GM23248 (cell line): ENCODE measurements around the gene POLDIP2. TPM values are rescaled to one million over a fixed set of nuclear protein-coding genes. Genes with fewer than 3 reads are reported as not detected.

ENCODE experiments used
- DNase-seq: peaks from one replicate; pipeline ENCODE4 v3.0.0-alpha.2; 2015
- H2AFZ ChIP-seq: fragments of 200-600 bp; sonication (generic); 2 replicates; pipeline ENCODE4 v1.6.1; 2016; ENCODE audit warnings: antibody characterized with exemption
- H3F3A ChIP-seq: fragments of 200-600 bp; sonication (generic); 2 replicates; pipeline ENCODE4 v1.6.1; 2016; ENCODE audit warnings: mild to moderate bottlenecking, antibody characterized with exemption, mixed run types; ENCODE audit not compliant: insufficient read depth
- H3K27ac ChIP-seq: fragments of 200-600 bp; sonication (generic); 2 replicates; pipeline ENCODE4 v1.5.1; 2016; ENCODE audit warnings: mild to moderate bottlenecking
- H3K27me3 ChIP-seq: fragments of 200-600 bp; sonication (generic); replicated peaks from 2 replicates; pipeline ENCODE4 v1.6.1; 2016; ENCODE audit warnings: mild to moderate bottlenecking; ENCODE audit not compliant: insufficient read depth
- H3K36me3 ChIP-seq: fragments of 200-600 bp; sonication (generic); 2 replicates; pipeline ENCODE4 v1.6.1; 2016; ENCODE audit warnings: low read depth, mild to moderate bottlenecking
- H3K4me1 ChIP-seq: fragments of 200-600 bp; sonication (generic); 2 replicates; pipeline ENCODE4 v1.6.1; 2016; ENCODE audit warnings: mild to moderate bottlenecking; ENCODE audit not compliant: insufficient read depth
- H3K4me2 ChIP-seq: fragments of 200-600 bp; sonication (generic); one replicate; pipeline ENCODE4 v1.6.1; 2016; ENCODE audit warnings: mild to moderate bottlenecking; ENCODE audit not compliant: unreplicated experiment
- H3K4me3 ChIP-seq: fragments of 200-600 bp; sonication (generic); 2 replicates; pipeline ENCODE4 v1.5.1; 2016; ENCODE audit warnings: mild to moderate bottlenecking
- H3K79me2 ChIP-seq: fragments of 200-600 bp; sonication (generic); 2 replicates; pipeline ENCODE4 v1.6.1; 2016; ENCODE audit warnings: mild to moderate bottlenecking; ENCODE audit not compliant: insufficient read depth
- H3K9ac ChIP-seq: fragments of 200-600 bp; sonication (generic); 2 replicates; pipeline ENCODE4 v1.6.1; 2016; ENCODE audit warnings: mild to moderate bottlenecking
- H3K9me2 ChIP-seq: fragments of 200-600 bp; sonication (generic); 2 replicates; pipeline ENCODE4 v1.6.1; 2016; ENCODE audit warnings: mixed run types, mild to moderate bottlenecking, moderate library complexity; ENCODE audit not compliant: insufficient read depth
- H3K9me3 ChIP-seq: fragments of 200-600 bp; sonication (generic); one replicate; pipeline ENCODE4 v1.6.1; 2017; ENCODE audit warnings: low read depth
- H4K20me1 ChIP-seq: fragments of 200-600 bp; sonication (generic); 2 replicates; pipeline ENCODE4 v1.6.0; 2016; ENCODE audit not compliant: insufficient read depth
- EZH2 ChIP-seq: fragments of 200-600 bp; sonication (generic); IDR thresholded peaks from 2 replicates; pipeline ENCODE4 v1.6.1; 2018; ENCODE audit warnings: antibody characterized with exemption, mild to moderate bottlenecking; ENCODE audit not compliant: insufficient read depth, poor library complexity, severe bottlenecking
- EZH2phosphoT487 ChIP-seq: fragments of 200-600 bp; sonication (generic); IDR thresholded peaks from 2 replicates; pipeline ENCODE4 v1.6.1; 2018; ENCODE audit warnings: antibody characterized with exemption, moderate library complexity, mild to moderate bottlenecking, low read depth; ENCODE audit not compliant: insufficient read depth
- WGBS, 2 experiments: methylation state at CpG; one replicate each; pipeline ENCODE4 v1.1.6; 2015 to 2017; ENCODE audit warnings: low lambda C conversion rate in 2 of 2, low coverage in 1 of 2; ENCODE audit errors: missing lambda C conversion rate in 2 of 2; 5-methylcytosine and 5-hydroxymethylcytosine counted together
- in situ Hi-C: fragments of 300-500 bp; cut with MboI; formaldehyde crosslinking; loops from 2 replicates; pipeline ENCODE4 v1.15.0; 2020
- polyA plus RNA-seq: library from polyadenylated mRNA; unstranded; fragments of >200 nt; fragmentation: Nextera tagmentation; extraction: Ambion mirVana; gene quantifications from 2 replicates; pipeline ENCODE4 v1.2.1, GENCODE V29; 2016
- total RNA-seq: library from RNA; depleted of rRNA; stranded (reverse); fragments of >200 nt; shearing (Covaris generic); gene quantifications from 2 replicates; pipeline ENCODE4 v1.2.3, GENCODE V29; 2014

Gene POLDIP2
- total and polyA plus RNA-seq, 2 experiments from 2014 or later = 92.7 to 105 TPM

DNA sequence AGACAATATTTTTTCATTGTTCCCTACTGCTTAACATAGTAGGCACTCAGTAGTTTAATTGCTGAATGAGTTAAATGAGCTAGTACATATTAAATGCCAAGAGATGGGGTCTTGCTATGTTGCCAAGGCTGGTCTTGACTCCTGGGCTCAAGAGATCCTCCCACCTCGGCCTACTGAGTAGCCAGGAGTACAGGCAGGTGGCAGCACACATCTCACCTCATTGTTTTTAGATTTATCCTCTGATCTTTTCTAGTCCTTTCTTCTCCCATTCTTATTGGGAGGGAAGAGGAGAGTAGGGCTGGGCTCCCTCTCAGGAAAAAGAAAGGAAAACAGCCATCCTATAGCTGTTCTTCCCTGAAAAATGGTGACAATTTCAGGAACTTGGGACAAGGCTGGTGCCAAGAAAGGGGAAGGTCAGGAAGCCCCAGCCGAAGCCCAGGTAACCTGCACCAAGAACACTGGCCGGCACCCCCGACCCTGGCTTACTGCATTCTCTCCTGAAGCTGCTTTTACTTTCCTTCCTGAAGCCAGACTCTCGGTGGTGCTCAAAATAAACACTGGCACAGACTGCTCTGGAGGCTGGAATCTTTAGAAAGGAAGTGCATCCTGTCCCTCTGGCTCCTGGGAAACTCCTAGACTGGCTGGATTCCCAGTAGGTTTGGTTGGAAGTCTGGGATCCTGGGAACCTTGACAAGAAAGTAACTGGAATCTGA, 19.1 kb downstream of the POLDIP2 start:
- Histone ChIP-seq H4K20me1 (no peaks in the 10 kb centered on the region; the same call in 1 of the 2 replicates), H3K4me2 (no peak overlapping the region), H3K27ac (peak overlapping the region; percentile 15; the same call in 1 of the 2 replicates), H3K79me2 (peaks cover 77% of the 10 kb centered on the region), H3K9ac (no peak overlapping the region), H3K27me3 (no peaks in the 10 kb centered on the region), H3F3A (peaks cover 21% of the 10 kb centered on the region), H3K9me3 (no peaks in the 10 kb centered on the region), H2AFZ (no peak overlapping the region), H3K9me2 (no peaks in the 10 kb centered on the region), H3K4me1 (peaks cover 34% of the 10 kb centered on the region), H3K4me3 (no peak overlapping the region), H3K36me3 (peaks cover 26% of the 10 kb centered on the region)
- in situ Hi-C loops = no loop called here
- DNase-seq = peak; percentile 31
- TF ChIP-seq EZH2 (no peak), EZH2phosphoT487 (no peak)
- 76 to 84% methylated on average over 5 of the region's 5 CpGs for WGBS, 2 experiments

DNA sequence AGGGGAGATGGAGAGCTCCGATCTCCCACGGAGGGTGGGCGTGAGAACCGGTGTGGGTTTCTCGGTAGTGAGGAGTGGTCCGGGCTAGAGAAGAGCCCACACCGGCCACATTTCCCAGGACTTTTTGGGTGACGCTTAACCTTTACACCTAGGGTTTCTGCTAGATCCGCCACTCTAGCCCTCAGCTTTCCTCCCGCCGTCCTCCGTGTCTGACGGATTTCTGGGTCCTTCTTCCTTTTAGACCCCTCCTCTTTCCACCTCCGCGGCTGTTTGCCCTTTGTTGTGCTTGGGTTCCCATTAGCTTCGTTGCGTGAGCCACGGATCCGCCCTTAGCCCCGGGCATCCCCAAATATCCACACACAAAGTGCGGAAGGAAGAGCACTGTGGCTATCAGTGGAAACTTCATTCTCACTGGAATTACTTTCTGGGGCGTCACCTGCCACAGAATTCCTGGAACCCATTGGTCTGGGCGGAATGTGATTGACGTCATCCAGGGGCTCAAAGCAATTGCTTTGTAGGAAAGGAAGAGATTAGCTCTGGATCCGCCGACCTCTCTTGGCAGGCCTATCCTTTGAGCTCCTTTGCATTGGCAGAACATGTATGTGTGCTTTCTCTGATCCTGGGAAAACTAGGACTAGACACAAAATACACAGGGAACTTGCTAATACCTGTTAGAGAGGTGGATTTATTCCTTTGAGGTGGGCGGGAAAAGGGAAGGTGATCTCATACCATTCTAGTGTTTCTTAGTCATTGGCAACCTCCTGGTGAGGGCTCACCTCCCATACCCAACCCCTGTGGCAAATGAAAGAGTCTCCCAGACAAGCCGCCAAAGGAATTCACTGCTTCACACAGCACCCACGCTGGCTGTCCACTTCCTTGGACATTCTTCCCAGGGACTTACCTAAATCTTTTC, 21.1 kb downstream of the POLDIP2 start:
- no peaks in the 10 kb centered on the region; the same call in 1 of the 2 replicates for H4K20me1 ChIP-seq
- peak; percentile 91 for DNase-seq
- H3F3A ChIP-seq = peaks cover 21% of the 10 kb centered on the region
- TF ChIP-seq EZH2phosphoT487 (no peak), EZH2 (no peak)
- peaks cover 41% of the 10 kb centered on the region for H3K4me1 ChIP-seq
- peaks cover 94% of the 10 kb centered on the region for H3K79me2 ChIP-seq
- peaks cover 6% of the 10 kb centered on the region; the same call in 1 of the 2 replicates for H3K36me3 ChIP-seq
- in situ Hi-C loops = no loop called here
- 3 to 5% methylated on average over 28 of the region's 29 CpGs for WGBS, 2 experiments
- H3K9me3 ChIP-seq = no peaks in the 10 kb centered on the region
- H3K4me3 ChIP-seq = peak overlapping the region; percentile 86
- H3K9me2 ChIP-seq = no peaks in the 10 kb centered on the region
- H3K27ac ChIP-seq = peak overlapping the region; percentile 97
- peak overlapping the region; percentile 55 for H2AFZ ChIP-seq
- no peaks in the 10 kb centered on the region for H3K27me3 ChIP-seq
- peak overlapping the region; percentile 73 for H3K4me2 ChIP-seq
- H3K9ac ChIP-seq = peak overlapping the region; percentile 97

DNA sequence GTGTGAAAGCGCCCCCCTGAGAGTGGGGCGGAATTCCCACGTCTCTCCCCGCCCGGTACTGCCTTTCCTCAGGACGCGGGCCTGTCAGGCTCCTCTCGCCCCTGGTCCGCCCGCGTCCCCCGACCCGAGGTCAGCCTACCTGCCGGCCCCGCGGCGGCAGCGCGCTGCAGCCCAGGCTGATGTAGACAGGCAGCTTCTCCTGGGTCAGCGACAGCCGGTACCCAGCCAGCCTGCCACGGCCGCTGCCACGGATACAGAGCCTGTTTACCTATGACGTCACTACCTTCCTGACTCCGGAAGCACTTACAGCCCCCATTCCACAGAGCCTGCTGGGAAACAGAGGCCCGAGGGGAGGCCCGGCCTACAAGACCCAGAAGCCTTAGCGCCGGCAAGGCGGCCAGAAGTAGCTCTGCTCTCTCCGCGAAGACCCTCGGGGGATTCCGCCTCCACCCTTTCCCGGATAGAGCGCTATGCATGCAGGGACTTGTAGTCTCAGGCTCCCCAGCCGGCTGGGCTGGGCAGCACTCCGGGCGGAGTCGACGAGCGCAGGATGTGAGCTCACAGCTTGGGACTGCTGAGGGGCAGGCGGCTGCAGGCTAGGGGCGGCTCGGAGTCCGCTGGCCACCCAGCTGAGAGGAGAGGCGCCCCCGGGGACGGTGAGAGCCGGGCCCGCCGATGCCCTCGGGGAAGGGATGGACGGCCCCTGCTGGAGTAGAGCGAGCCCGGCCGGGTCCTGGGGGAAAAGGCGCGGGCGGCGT, 21.9 kb downstream of the POLDIP2 start, which contains the start of the genes IFT20 and TNFAIP1:
TSS of gene IFT20 (minus strand) at position 272 of the 758 bp plus-strand sequence. CDS start 3,487 bp downstream, outside the sequence.
TSS of gene TNFAIP1 (plus strand) at position 561 of the 758 bp plus-strand sequence. CDS start 3,761 bp downstream, outside the sequence.
- peaks cover 94% of the 10 kb centered on the region for H3K79me2 ChIP-seq
- H2AFZ ChIP-seq = peak within 1 kb of the TSS; percentile 77
- H3F3A ChIP-seq = peaks cover 21% of the 10 kb centered on the region
- H3K4me1 ChIP-seq = peaks cover 41% of the 10 kb centered on the region
- in situ Hi-C loops = no loop called here
- H3K4me2 ChIP-seq = peak within 1 kb of the TSS; percentile 100
- no peaks in the 10 kb centered on the region; the same call in 1 of the 2 replicates for H4K20me1 ChIP-seq
- H3K9me3 ChIP-seq = no peaks in the 10 kb centered on the region
- H3K36me3 ChIP-seq = no peaks in the 10 kb centered on the region; the same call in 1 of the 2 replicates
- no peaks in the 10 kb centered on the region for H3K9me2 ChIP-seq
- WGBS, 2 experiments = 0 to 1% methylated on average over 59 to 62 of the region's 62 CpGs
- peak; percentile 100 for DNase-seq
- H3K4me3 ChIP-seq = peak within 1 kb of the TSS; percentile 86
- no peak for TF ChIP-seq EZH2
- H3K9ac ChIP-seq = peak within 1 kb of the TSS; percentile 97
- H3K27me3 ChIP-seq = no peaks in the 10 kb centered on the region
- H3K27ac ChIP-seq = peak within 1 kb of the TSS; percentile 97
